ENCODE results near the gene COPS6. TPM values are rescaled to one million over a fixed set of nuclear protein-coding genes. Genes with fewer than 3 reads are reported as not detected.

COPS6 gene
- polyA plus RNA-seq, 1 of the 3 experiments (the other 2 are of a cell fraction) = 435 TPM

DNA sequence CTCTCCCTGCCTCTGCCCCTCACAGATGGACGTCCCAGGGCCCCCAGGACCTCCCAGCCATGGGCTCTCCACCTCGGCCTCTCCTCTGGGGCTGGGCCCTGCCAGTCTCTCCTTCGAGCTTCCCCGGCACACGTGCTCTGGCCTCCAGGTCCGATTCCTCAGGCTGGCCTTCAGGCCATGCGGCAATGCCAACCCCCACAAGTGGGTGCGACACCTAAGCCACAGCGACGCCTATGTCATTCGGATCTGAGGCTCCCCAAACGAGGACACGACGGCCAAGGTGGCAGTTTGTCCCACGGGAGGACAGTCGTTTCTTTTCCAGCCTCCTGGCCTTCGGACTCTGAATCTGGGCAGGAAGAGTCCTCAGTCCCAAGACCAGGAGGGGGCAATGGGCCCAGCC, 17.9 kb downstream of the COPS6 start:
- no peak overlapping the region for H2AFZ ChIP-seq (ENCODE audit: low read depth)
- no peak overlapping the region for H3K27ac ChIP-seq (ENCODE audit: low read depth in 2 of 2, low read length in 1 of 2)
- WGBS (ENCODE audit: low lambda C conversion rate) = 91% methylated on average over 17 of the region's 17 CpGs
- H3K9me3 ChIP-seq = no peaks in the 10 kb centered on the region
- no peak overlapping the region for H3K4me3 ChIP-seq (ENCODE audit: low read depth in 2 of 2, low read length in 1 of 2)
- ChIA-PET CTCF (no interaction called here), POLR2A (interaction anchor here (1.5 kb wide), 1 partner anchor 14 kb away, joined by 3 read pairs; no protein-coding TSS in a partner anchor)
- no peaks in the 10 kb centered on the region for H3K27me3 ChIP-seq (ENCODE audit: insufficient read depth)
- peaks cover 42% of the 10 kb centered on the region for H3F3A ChIP-seq (replicated peaks; ENCODE audit: insufficient read depth)
- H3K79me2 ChIP-seq (ENCODE audit: insufficient read depth) = peaks cover 13% of the 10 kb centered on the region
- H3K36me3 ChIP-seq (replicated peaks in 1 of 2; ENCODE audit: control insufficient read depth in 1 of 2, insufficient read depth in 2 of 2, low read length in 1 of 2) = peaks cover 38 to 47% of the 10 kb centered on the region in 2 experiments
- no peaks in the 10 kb centered on the region for H4K20me1 ChIP-seq (ENCODE audit: insufficient read depth)
- TF ChIP-seq CHD2 (IDR thresholded peaks at IDR 0.05; ENCODE audit: low read length, partially characterized antibody) = no peak
- no peak for TF ChIP-seq MEF2A (IDR thresholded peaks at IDR 0.05; ENCODE audit: borderline replicate concordance, low read depth)
- TF ChIP-seq SMC3 (IDR thresholded peaks at IDR 0.05; ENCODE audit: low read depth, low read length) = no peak
- no peak for TF ChIP-seq NFIC (IDR thresholded peaks at IDR 0.05; ENCODE audit: borderline replicate concordance)
- TF ChIP-seq TCF12 (IDR thresholded peaks at IDR 0.05) = no peak
- TF ChIP-seq, protein P1, sequence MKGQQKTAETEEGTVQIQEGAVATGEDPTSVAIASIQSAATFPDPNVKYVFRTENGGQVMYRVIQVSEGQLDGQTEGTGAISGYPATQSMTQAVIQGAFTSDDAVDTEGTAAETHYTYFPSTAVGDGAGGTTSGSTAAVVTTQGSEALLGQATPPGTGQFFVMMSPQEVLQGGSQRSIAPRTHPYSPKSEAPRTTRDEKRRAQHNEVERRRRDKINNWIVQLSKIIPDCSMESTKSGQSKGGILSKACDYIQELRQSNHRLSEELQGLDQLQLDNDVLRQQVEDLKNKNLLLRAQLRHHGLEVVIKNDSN (IDR thresholded peaks at IDR 0.05; ENCODE audit: borderline replicate concordance, low read depth) = no peak
- no peak for TF ChIP-seq GABPA (IDR thresholded peaks at IDR 0.05; ENCODE audit: low read depth)
- TF ChIP-seq POLR2AphosphoS5 (IDR thresholded peaks at IDR 0.05; ENCODE audit: low read depth, low read length) = no peak
- no peak for TF ChIP-seq SIN3A (IDR thresholded peaks at IDR 0.05; ENCODE audit: borderline replicate concordance, low read depth, low read length)
- TF ChIP-seq, protein P2, sequence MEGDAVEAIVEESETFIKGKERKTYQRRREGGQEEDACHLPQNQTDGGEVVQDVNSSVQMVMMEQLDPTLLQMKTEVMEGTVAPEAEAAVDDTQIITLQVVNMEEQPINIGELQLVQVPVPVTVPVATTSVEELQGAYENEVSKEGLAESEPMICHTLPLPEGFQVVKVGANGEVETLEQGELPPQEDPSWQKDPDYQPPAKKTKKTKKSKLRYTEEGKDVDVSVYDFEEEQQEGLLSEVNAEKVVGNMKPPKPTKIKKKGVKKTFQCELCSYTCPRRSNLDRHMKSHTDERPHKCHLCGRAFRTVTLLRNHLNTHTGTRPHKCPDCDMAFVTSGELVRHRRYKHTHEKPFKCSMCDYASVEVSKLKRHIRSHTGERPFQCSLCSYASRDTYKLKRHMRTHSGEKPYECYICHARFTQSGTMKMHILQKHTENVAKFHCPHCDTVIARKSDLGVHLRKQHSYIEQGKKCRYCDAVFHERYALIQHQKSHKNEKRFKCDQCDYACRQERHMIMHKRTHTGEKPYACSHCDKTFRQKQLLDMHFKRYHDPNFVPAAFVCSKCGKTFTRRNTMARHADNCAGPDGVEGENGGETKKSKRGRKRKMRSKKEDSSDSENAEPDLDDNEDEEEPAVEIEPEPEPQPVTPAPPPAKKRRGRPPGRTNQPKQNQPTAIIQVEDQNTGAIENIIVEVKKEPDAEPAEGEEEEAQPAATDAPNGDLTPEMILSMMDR (IDR thresholded peaks at IDR 0.05) = no peak
- no peak for TF ChIP-seq TEAD4 (IDR thresholded peaks at IDR 0.05; ENCODE audit: borderline replicate concordance, insufficient read depth)
- TF ChIP-seq, protein P3, sequence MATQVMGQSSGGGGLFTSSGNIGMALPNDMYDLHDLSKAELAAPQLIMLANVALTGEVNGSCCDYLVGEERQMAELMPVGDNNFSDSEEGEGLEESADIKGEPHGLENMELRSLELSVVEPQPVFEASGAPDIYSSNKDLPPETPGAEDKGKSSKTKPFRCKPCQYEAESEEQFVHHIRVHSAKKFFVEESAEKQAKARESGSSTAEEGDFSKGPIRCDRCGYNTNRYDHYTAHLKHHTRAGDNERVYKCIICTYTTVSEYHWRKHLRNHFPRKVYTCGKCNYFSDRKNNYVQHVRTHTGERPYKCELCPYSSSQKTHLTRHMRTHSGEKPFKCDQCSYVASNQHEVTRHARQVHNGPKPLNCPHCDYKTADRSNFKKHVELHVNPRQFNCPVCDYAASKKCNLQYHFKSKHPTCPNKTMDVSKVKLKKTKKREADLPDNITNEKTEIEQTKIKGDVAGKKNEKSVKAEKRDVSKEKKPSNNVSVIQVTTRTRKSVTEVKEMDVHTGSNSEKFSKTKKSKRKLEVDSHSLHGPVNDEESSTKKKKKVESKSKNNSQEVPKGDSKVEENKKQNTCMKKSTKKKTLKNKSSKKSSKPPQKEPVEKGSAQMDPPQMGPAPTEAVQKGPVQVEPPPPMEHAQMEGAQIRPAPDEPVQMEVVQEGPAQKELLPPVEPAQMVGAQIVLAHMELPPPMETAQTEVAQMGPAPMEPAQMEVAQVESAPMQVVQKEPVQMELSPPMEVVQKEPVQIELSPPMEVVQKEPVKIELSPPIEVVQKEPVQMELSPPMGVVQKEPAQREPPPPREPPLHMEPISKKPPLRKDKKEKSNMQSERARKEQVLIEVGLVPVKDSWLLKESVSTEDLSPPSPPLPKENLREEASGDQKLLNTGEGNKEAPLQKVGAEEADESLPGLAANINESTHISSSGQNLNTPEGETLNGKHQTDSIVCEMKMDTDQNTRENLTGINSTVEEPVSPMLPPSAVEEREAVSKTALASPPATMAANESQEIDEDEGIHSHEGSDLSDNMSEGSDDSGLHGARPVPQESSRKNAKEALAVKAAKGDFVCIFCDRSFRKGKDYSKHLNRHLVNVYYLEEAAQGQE (IDR thresholded peaks at IDR 0.05; ENCODE audit: low read depth, low read length) = no peak
- TF ChIP-seq, protein P4, sequence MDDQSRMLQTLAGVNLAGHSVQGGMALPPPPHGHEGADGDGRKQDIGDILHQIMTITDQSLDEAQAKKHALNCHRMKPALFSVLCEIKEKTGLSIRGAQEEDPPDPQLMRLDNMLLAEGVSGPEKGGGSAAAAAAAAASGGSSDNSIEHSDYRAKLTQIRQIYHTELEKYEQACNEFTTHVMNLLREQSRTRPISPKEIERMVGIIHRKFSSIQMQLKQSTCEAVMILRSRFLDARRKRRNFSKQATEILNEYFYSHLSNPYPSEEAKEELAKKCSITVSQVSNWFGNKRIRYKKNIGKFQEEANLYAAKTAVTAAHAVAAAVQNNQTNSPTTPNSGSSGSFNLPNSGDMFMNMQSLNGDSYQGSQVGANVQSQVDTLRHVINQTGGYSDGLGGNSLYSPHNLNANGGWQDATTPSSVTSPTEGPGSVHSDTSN (IDR thresholded peaks at IDR 0.05) = no peak
- no peak for TF ChIP-seq FOXM1 (IDR thresholded peaks at IDR 0.05; ENCODE audit: low read depth)
- no peak for TF ChIP-seq RFX5 (IDR thresholded peaks at IDR 0.05; ENCODE audit: low read length)
- TF ChIP-seq FOSL2 (IDR thresholded peaks at IDR 0.05; ENCODE audit: borderline replicate concordance, low read depth) = no peak
- no peak for TF ChIP-seq RAD21 (IDR thresholded peaks at IDR 0.05; ENCODE audit: low read length)
- no peak for TF ChIP-seq GATA2 (CRISPR knock-in tag; IDR thresholded peaks at IDR 0.05)
- no peak overlapping the region for H3K4me2 ChIP-seq
- peaks cover 6 to 8% of the 10 kb centered on the region in 2 experiments; a peak in 3 of 4 replicates for H3K4me1 ChIP-seq (ENCODE audit: control insufficient read depth in 1 of 2, insufficient read depth in 2 of 2, low read depth in 1 of 2, low read length in 1 of 2)
- no peak overlapping the region for H3K9ac ChIP-seq
- no peak for DNase-seq
- no peaks in the 10 kb centered on the region for H3K9me2 ChIP-seq

Measured in SK-N-SH (cell line).